Measurements from ENCODE around the gene EEF1G. TPM values are rescaled to one million over a fixed set of nuclear protein-coding genes. Genes with fewer than 3 reads are reported as not detected.
A peak's percentile ranks its signal among the peaks of the same experiment; 100 is the strongest.

The EEF1G gene
- total and polyA plus RNA-seq, 9 of the 15 experiments (the other 6 are each of a cell fraction or from before 2014, with no cell fraction given) = 985 to 2,349 (median 2,035) TPM

DNA sequence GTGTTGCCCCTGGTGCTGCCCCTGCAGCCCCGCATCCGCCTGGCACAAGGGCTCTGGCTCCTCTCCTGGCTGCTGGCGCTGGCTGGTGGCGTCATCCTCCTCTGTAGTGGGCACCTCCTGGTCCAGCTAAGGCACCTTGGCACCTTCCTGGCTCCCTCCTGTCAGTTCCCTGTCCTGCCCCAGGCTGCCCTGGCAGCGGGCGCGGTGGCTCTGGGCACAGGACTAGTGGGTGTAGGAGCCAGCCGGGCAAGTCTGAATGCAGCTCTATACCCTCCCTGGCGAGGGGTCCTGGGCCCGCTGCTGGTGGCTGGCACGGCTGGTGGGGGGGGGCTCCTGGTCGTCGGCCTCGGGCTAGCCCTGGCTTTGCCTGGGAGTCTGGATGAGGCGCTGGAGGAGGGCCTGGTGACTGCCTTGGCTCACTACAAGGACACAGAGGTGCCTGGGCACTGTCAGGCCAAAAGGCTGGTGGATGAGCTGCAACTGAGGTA, 39.6 kb upstream of the EEF1G start (continued):
- TF ChIP-seq, protein P1, sequence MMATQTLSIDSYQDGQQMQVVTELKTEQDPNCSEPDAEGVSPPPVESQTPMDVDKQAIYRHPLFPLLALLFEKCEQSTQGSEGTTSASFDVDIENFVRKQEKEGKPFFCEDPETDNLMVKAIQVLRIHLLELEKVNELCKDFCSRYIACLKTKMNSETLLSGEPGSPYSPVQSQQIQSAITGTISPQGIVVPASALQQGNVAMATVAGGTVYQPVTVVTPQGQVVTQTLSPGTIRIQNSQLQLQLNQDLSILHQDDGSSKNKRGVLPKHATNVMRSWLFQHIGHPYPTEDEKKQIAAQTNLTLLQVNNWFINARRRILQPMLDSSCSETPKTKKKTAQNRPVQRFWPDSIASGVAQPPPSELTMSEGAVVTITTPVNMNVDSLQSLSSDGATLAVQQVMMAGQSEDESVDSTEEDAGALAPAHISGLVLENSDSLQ (IDR thresholded peaks at IDR 0.05) = peak; percentile 0; the same call in 1 of the 2 replicates
- no peak for TF ChIP-seq L3MBTL2 (IDR thresholded peaks at IDR 0.05)

DNA sequence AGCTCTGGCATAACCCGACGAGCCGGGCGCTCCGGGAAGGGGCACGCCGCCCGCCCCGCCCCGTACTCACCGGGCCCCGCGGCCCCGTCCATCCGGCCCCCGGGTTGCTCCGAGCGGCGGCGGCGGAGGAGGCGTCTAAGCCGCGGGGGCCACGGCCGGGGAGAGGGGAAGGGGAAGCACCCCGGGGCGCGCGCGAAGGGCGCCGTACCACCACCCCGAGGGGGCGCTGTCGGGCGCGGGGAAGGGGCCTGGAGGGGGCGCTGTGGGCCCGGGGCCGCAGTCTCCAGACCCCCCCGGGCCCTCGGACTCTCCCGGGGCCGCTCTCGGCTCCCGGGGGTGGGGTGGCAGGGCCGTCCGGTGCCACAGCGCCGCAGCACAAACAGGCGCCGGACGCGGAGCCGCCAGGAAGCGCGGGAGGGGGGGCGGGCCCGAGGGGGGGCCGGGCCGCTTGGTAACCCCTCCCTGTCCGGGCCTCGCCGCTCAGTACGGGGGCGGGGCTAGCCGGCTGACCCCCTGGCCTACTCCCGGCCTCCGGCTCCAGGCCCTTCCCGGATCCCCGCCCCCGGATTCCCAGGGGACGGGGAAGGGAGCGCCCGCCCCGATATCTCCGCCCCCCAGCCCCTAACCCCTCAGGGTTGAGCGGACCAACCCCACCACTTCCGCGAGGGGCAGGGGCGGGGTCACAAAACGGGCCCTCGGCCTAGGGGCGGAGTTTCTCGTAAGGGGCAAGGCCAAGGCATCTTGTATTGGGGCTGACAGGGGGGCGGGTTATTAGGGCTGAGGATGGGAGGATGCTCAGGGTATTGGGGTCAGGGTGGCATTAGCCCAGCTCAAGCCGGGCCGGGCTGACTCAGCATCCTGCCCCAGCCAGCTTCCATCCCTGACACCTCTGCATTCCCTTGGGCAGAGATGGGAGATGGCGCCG, 38.9 kb upstream of the EEF1G start, which contains the start of the genes EML3 and ROM1:
Gene EML3 (minus strand): TSS at position 410 of the 925 bp plus-strand sequence. CDS start 318 bp downstream, at position 92.
Gene ROM1 (plus strand): TSS at position 892 of the 925 bp plus-strand sequence. CDS start 25 bp downstream, at position 917.
- H3K27me3 ChIP-seq (ENCODE audit: control insufficient read depth in 2 of 2, insufficient read depth in 2 of 2, low read length in 2 of 2) = no peaks in the 10 kb centered on the region
- peak; percentile 91 to 95 (median 92) for DNase-seq (ENCODE audit: extremely low read depth in 1 of 4, low spot score in 3 of 4)
- WGBS (ENCODE audit: insufficient coverage, low coverage, missing lambda C conversion rate) = 12% methylated on average over 18 of the region's 91 CpGs
- peak within 1 kb of the TSS; percentile 93 for H3K9ac ChIP-seq (ENCODE audit: insufficient read depth in 1 of 2, low read depth in 2 of 2, low read length in 2 of 2)
- peak; percentile 79 for FAIRE-seq
- POLR2A ChIA-PET = interaction anchor here (0.9 to 1.9 kb wide), 9 partner anchors 8 to 188 kb away, joined by 3 to 7 read pairs (median 4); partner anchors contain the start of genes B3GAT3, C11orf98, CSKMT and MTA2
- H3K79me2 ChIP-seq (ENCODE audit: control insufficient read depth, insufficient read depth, low read length) = peaks cover 24% of the 10 kb centered on the region
- peaks cover 59% of the 10 kb centered on the region for H3K36me3 ChIP-seq (ENCODE audit: control insufficient read depth, insufficient read depth, low read length)
- intact Hi-C loops (cut with micrococcal nuclease) = loop anchor here (2.0 to 5.0 kb wide), 2 partner anchors 34 to 80 kb away; partner anchors contain the start of gene GANAB
- peak; percentile 83 for ATAC-seq
- no peaks in the 10 kb centered on the region for H3K9me3 ChIP-seq (replicated peaks; ENCODE audit: control insufficient read depth, insufficient read depth, low read depth, low read length)
- peaks cover 29 to 65% of the 10 kb centered on the region in 2 experiments for H3K4me1 ChIP-seq (replicated peaks in 1 of 2; ENCODE audit: control insufficient read depth in 2 of 2, insufficient read depth in 2 of 2, low read length in 2 of 2)
- H4K20me1 ChIP-seq (replicated peaks; ENCODE audit: control insufficient read depth, insufficient read depth, low read length) = 0 out of 2 replicates have a peak, but pooled peaks cover 5% of the 10 kb centered on the region
- peak within 1 kb of the TSS; percentile 90 for H3K27ac ChIP-seq (ENCODE audit: extremely low read depth, low read depth, low read length)
- peaks cover 2% of the 10 kb centered on the region for H3K9me1 ChIP-seq (ENCODE audit: control insufficient read depth, insufficient read depth, low read length)
- H3K4me3 ChIP-seq = peak within 1 kb of the TSS; percentile 75
- in situ Hi-C loops (cut with MboI) = no loop called here
- CTCF ChIA-PET (ENCODE audit: low intra/inter-chr PET ratio) = interaction anchor here (0.6 to 2.6 kb wide), 9 partner anchors 9 to 218 kb away, joined by 3 to 17 read pairs (median 3); partner anchors contain the start of genes B3GAT3 and GANAB
- H2AFZ ChIP-seq (ENCODE audit: low read depth, low read length) = peak within 1 kb of the TSS; percentile 87
- H3K4me2 ChIP-seq (ENCODE audit: insufficient read depth, low read length) = peak within 1 kb of the TSS; percentile 96
- BruUV-seq (replicated peaks) = no TSS peak
- TF ChIP-seq SPI1 (IDR thresholded peaks at IDR 0.05; ENCODE audit: borderline replicate concordance, low read depth, low read length) (0 out of 2 replicates have a peak, but pooled peaks have one; percentile 23), CCNT2 (IDR thresholded peaks at IDR 0.05; ENCODE audit: borderline replicate concordance, extremely low read depth, insufficient read length, low read depth, low read length) (peak; percentile 82), ZNF695 (CRISPR knock-in tag; IDR thresholded peaks at IDR 0.05) (no peak), TGIF2 (CRISPR knock-in tag; IDR thresholded peaks at IDR 0.05) (no peak), POLR2G (IDR thresholded peaks at IDR 0.05; ENCODE audit: low read depth, low read length) (peak; percentile 58; the same call in 1 of the 2 replicates), ZNF3 (CRISPR knock-in tag; IDR thresholded peaks at IDR 0.05) (no peak), PCBP1 (IDR thresholded peaks at IDR 0.05; ENCODE audit: low read depth, low read length, poor library complexity, severe bottlenecking) (peak; percentile 31), RCOR1 (IDR thresholded peaks at IDR 0.05; ENCODE audit: borderline replicate concordance in 1 of 2, low read depth in 2 of 2, low read length in 2 of 2) (peak in 1 of 2 experiments; percentile 36; a peak in 1 of 4 replicates)
- TF ChIP-seq, protein P2, sequence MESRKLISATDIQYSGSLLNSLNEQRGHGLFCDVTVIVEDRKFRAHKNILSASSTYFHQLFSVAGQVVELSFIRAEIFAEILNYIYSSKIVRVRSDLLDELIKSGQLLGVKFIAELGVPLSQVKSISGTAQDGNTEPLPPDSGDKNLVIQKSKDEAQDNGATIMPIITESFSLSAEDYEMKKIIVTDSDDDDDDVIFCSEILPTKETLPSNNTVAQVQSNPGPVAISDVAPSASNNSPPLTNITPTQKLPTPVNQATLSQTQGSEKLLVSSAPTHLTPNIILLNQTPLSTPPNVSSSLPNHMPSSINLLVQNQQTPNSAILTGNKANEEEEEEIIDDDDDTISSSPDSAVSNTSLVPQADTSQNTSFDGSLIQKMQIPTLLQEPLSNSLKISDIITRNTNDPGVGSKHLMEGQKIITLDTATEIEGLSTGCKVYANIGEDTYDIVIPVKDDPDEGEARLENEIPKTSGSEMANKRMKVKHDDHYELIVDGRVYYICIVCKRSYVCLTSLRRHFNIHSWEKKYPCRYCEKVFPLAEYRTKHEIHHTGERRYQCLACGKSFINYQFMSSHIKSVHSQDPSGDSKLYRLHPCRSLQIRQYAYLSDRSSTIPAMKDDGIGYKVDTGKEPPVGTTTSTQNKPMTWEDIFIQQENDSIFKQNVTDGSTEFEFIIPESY (CRISPR knock-in tag; IDR thresholded peaks at IDR 0.05) = 0 out of 2 replicates have a peak, but pooled peaks have one; percentile 38
- TF ChIP-seq, protein P3, sequence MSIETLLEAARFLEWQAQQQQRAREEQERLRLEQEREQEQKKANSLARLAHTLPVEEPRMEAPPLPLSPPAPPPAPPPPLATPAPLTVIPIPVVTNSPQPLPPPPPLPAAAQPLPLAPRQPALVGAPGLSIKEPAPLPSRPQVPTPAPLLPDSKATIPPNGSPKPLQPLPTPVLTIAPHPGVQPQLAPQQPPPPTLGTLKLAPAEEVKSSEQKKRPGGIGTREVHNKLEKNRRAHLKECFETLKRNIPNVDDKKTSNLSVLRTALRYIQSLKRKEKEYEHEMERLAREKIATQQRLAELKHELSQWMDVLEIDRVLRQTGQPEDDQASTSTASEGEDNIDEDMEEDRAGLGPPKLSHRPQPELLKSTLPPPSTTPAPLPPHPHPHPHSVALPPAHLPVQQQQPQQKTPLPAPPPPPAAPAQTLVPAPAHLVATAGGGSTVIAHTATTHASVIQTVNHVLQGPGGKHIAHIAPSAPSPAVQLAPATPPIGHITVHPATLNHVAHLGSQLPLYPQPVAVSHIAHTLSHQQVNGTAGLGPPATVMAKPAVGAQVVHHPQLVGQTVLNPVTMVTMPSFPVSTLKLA (conservative IDR thresholded peaks at IDR 0.05) = peak in 1 of 2 experiments; percentile 57; a peak in 2 of 4 replicates

Measured in K562 (cell line).